ENCODE data around the gene PAK4.

Gene PAK4

GRCh38 chr19:39146686-39147450, 21.3 kb downstream of the PAK4 start:
- no peak for DNase-seq (ENCODE audit: low read depth in 2 of 2)

- DNase-seq (ENCODE audit: low read depth in 2 of 2) = no peak
Measured at GRCh38 chr19:39147480-39147879, 21.9 kb downstream of the PAK4 start.

- no peak for DNase-seq (ENCODE audit: low read depth in 2 of 2)
Measured at GRCh38 chr19:39148939-39149529, 23.4 kb downstream of the PAK4 start.

GRCh38 chr19:39150235-39150634, 24.6 kb downstream of the PAK4 start:
- no peak for DNase-seq (ENCODE audit: low read depth in 2 of 2)

- no peak for DNase-seq (ENCODE audit: low read depth in 2 of 2)
Measured at GRCh38 chr19:39150807-39151600, 25.4 kb downstream of the PAK4 start.

GRCh38 chr19:39152066-39152465, 26.5 kb downstream of the PAK4 start:
- no peak for DNase-seq (ENCODE audit: low read depth in 2 of 2)

- DNase-seq (ENCODE audit: low read depth in 2 of 2) = no peak
Measured at GRCh38 chr19:39154100-39154628, 28.6 kb downstream of the PAK4 start.

DNA sequence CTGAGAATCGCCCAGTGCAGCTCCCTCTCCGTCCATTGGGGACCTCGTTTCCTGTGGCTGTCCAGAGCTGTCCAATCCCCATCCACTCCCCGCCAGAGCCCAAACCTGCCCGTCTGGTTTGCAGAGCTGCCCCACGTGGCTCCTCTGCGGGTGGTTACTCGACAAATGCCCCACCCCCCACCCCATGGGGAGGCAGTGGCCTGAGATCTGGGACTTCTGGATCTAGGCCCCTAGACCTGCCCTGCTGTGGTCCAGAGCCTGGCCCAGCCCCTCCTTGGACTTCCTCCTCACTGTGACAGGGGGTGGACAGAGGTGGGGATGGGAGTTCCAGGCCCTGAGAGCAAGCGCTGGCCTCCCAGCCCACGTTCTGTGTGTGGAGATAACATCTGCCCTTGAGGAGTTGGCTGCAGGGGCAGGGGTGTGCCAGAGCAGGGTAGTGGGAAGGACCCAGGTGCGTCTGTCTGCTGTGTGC, 29.1 kb downstream of the PAK4 start:
- DNase-seq (ENCODE audit: low read depth in 2 of 2) = no peak

DNA sequence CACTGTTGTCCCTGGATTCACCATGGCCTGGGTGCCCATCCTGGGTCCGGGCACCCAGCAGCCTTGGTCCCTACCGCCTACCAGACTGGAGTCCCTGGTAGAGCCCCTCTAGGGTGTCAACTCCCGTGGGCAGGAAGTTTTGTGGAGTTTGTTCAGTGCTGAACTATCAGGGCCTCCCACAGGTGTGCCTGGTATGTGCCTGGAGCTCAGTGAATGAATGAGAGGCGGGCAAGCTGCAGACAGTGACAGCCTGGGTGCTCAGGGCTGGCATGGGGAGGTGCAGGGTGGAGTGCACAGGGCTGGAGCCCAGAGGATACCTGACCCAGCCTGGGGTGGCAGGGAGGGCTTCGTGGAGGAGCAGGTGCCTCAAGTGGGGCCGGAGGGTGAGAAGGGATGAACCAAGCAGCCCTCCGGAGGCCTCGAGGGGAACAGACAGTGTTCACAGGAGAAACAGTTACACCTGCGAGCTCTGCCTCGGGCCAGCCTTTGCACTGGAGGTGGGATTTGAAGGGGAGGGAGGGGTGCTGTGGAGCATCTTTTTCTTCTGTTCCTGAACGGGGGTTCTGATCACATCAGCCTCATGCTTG, 29.6 kb downstream of the PAK4 start:
- no peak for DNase-seq (ENCODE audit: low read depth in 2 of 2)

DNA sequence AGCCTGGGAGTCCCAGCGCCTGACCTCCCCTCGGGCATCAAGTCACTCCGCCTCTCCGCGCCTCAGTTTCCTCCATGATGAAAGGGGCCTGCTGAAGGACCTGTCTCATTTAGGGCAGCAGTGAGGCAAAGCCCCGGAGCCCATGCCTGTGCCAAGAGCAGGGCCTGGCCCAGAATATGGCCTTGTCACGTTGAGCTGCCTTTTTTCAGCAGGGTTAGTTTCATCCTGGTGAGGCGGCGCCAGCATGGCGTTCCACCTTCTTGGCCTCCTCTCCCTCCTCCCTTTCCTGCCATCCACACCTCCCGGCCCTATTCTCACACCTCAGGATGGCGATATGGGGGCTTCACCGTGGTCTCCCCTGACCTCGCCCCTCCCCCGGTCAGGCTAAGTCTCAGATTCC, 30.2 kb downstream of the PAK4 start:
- DNase-seq (ENCODE audit: low read depth in 2 of 2) = no peak

- DNase-seq (ENCODE audit: low read depth in 2 of 2) = no peak
Measured at GRCh38 chr19:39156326-39157230, 31.0 kb downstream of the PAK4 start.

GRCh38 chr19:39157275-39157996, 31.9 kb downstream of the PAK4 start:
- DNase-seq (ENCODE audit: low read depth in 2 of 2) = no peak

- DNase-seq (ENCODE audit: low read depth in 2 of 2) = no peak
Measured at GRCh38 chr19:39157997-39158389, 32.4 kb downstream of the PAK4 start.

DNA sequence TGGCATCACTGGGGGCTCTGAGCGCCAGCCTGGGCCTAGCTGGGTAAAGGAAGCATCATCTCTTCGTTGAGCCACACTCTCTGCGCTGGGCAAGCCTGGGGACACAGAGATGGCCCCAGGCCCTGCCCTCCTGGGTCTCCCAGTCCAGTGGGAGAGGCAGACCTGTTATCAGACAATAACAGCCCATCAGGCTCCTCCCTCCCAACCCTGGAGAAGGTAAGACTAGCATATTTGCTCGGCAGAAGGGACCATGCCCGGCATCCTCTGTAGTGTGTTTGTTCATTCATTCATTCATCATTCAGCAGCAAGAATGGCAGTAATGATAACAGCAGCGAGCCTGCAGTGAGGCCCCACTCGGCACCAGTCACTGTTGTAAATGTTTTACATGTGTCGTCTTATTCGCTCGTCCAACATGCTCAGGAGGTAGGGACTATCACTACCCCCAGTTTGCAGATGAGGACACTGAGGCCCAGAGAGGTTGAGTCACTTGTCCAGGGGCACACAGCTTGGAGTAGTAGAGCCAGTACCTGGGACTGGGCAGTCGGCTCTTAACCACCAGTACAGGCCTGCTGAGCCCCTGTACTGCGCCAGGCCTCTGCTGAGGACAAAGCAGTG, 33.2 kb downstream of the PAK4 start:
- no peak for DNase-seq (ENCODE audit: low read depth in 2 of 2)

DNA sequence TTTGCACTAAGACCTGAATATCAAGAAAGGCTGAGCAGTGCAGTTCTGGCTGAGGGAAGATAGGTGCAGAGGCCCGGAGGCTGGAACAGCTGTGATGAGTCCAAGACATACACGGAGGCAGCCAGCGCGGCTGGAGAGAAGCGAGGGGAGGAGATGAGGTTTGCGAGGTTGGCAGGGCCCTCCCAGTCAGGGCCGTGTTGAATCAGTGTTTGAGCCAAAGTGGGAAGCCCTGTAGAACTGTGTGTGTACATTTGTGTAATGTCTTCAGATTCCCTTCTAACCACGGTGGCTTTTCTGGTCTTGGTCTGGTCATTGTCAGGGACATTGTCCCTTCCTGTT, 34.9 kb downstream of the PAK4 start:
- DNase-seq (ENCODE audit: low read depth in 2 of 2) = no peak

- DNase-seq (ENCODE audit: low read depth in 2 of 2) = no peak
Measured at GRCh38 chr19:39160889-39161672, 35.5 kb downstream of the PAK4 start.

GRCh38 chr19:39162441-39163043, 37.0 kb downstream of the PAK4 start:
- no peak for DNase-seq (ENCODE audit: low read depth in 2 of 2)

- DNase-seq (ENCODE audit: low read depth in 2 of 2) = no peak
Measured at GRCh38 chr19:39163621-39164020, 38.0 kb downstream of the PAK4 start.

DNA sequence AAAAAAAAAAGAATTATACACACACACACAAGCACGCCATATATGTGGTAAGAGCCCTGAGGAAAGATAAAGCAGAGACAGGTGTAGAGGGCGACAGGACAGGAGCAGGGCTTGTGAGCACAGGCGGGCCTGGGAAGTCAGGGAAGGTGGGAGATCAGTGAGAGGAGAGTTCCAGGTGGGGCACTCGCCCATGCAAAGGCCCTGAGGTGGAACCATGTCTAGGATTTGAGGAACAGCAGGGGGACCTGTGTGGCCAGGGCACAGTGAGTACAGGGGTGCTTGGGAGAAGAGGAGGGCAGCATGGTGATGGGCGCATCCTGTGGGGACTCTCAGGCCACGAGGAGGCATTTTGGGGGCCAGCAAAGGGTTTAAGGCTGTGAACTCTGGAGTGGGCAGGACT, 38.7 kb downstream of the PAK4 start:
- no peak for DNase-seq (ENCODE audit: low read depth in 2 of 2)
